CD14-positive monocyte (primary cell): Measurements from ENCODE around the gene CEACAM7. TPM values are rescaled to one million over a fixed set of nuclear protein-coding genes. Genes with fewer than 3 reads are reported as not detected.
"Not testable (repeated sequence)": the region's sequence is repeated elsewhere in the genome, so short reads cannot be mapped to it uniquely, and the experiment has no call there.

Experiments
- DNase-seq, 3 donors: peaks; one replicate each; pipeline ENCODE4 v3.0.0-alpha.2; 2011 to 2022
- H2AFZ ChIP-seq: 2 replicates; pipeline ENCODE4 v1.6.0; 2012; ENCODE audit warnings: mild to moderate bottlenecking, low read depth, low read length, inconsistent platforms; ENCODE audit not compliant: insufficient read depth, poor library complexity, severe bottlenecking
- H3K27ac ChIP-seq, 2 donors: 1 replicate in 1 of 2; 2 replicates in 1 of 2; pipeline ENCODE4 v1.5.1; 2012 to 2013; ENCODE audit warnings: low read length in 2 of 2, control low read depth in 1 of 2, inconsistent platforms in 1 of 2, low read depth in 1 of 2, mild to moderate bottlenecking in 1 of 2
- H3K27me3 ChIP-seq, 2 donors: one replicate each; pipeline versions ENCODE4 v1.6.0 to v1.6.1; 2011 to 2013; ENCODE audit warnings: low read length in 2 of 2; ENCODE audit not compliant: control insufficient read depth in 2 of 2, insufficient read depth in 2 of 2
- H3K36me3 ChIP-seq, 2 donors: replicated peaks in 1 of 2; 1 replicate in 1 of 2; 2 replicates in 1 of 2; pipeline versions ENCODE4 v1.5.1 to v1.6.1; 2012 to 2013; ENCODE audit warnings: low read length in 2 of 2, control low read depth in 1 of 2, inconsistent platforms in 1 of 2, mild to moderate bottlenecking in 1 of 2; ENCODE audit not compliant: insufficient read depth in 2 of 2, control insufficient read depth in 1 of 2
- H3K4me1 ChIP-seq, 2 donors: 1 replicate in 1 of 2; 2 replicates in 1 of 2; pipeline versions ENCODE4 v1.5.1 to v1.6.1; 2012 to 2013; ENCODE audit warnings: low read length in 2 of 2, control low read depth in 1 of 2, inconsistent platforms in 1 of 2, mild to moderate bottlenecking in 1 of 2, moderate library complexity in 1 of 2; ENCODE audit not compliant: insufficient read depth in 2 of 2, control insufficient read depth in 1 of 2
- H3K4me2 ChIP-seq: replicated peaks from 2 replicates; pipeline ENCODE3; 2012; ENCODE audit warnings: low read length, moderate library complexity, mild to moderate bottlenecking; ENCODE audit not compliant: poor library complexity, severe bottlenecking; ENCODE audit errors: extremely low read depth
- H3K4me3 ChIP-seq, 3 experiments: fragments of 200-600 bp in 1 of 3; sonication (generic) in 1 of 3; replicated peaks in 1 of 3; 1 replicate in 2 of 3; 2 replicates in 1 of 3; pipeline ENCODE4 v1.5.1; 2011 to 2013; ENCODE audit warnings: low read length in 3 of 3, mild to moderate bottlenecking in 3 of 3, control low read depth in 2 of 3, low read depth in 2 of 3, inconsistent platforms in 1 of 3, moderate library complexity in 1 of 3
- H3K79me2 ChIP-seq: 2 replicates; pipeline ENCODE4 v1.6.0; 2012; ENCODE audit warnings: mild to moderate bottlenecking, control low read depth, inconsistent platforms, low read length, moderate library complexity; ENCODE audit not compliant: insufficient read depth
- H3K9ac ChIP-seq: 2 replicates; pipeline ENCODE4 v1.6.0; 2017; ENCODE audit warnings: low read length, mild to moderate bottlenecking; ENCODE audit not compliant: insufficient read depth, poor library complexity, severe bottlenecking
- H3K9me3 ChIP-seq, 2 donors: replicated peaks in 1 of 2; 1 replicate in 1 of 2; 2 replicates in 1 of 2; pipeline versions ENCODE4 v1.5.1 to v1.6.1; 2012 to 2013; ENCODE audit warnings: low read length in 2 of 2, control low read depth in 1 of 2; ENCODE audit not compliant: control insufficient read depth in 1 of 2, insufficient read depth in 1 of 2
- H4K20me1 ChIP-seq: 2 replicates; pipeline ENCODE4 v1.6.0; 2012; ENCODE audit warnings: mild to moderate bottlenecking, low read length, control low read depth, moderate library complexity; ENCODE audit not compliant: insufficient read depth
- H3K27ac Mint-ChIP-seq, 7 donors: one replicate each; pipeline ENCODE4 v1.8.0; 2020; ENCODE audit warnings: mild to moderate bottlenecking in 7 of 7, mixed read lengths in 7 of 7, moderate library complexity in 6 of 7, inconsistent platforms in 2 of 7
- H3K27me3 Mint-ChIP-seq, 3 donors: one replicate each; pipeline ENCODE4 v1.8.0; 2021 to 2022; ENCODE audit warnings: low read depth in 3 of 3, mild to moderate bottlenecking in 3 of 3, mixed read lengths in 3 of 3, moderate library complexity in 3 of 3, inconsistent platforms in 1 of 3
- H3K36me3 Mint-ChIP-seq, 2 donors: one replicate each; pipeline ENCODE4 v1.8.0; 2020; ENCODE audit warnings: mixed read lengths in 2 of 2, inconsistent platforms in 1 of 2, mild to moderate bottlenecking in 1 of 2
- H3K4me1 Mint-ChIP-seq: one replicate; pipeline ENCODE4 v1.8.0; 2020; ENCODE audit warnings: mild to moderate bottlenecking, mixed read lengths
- H3K4me3 Mint-ChIP-seq, 2 donors: one replicate each; pipeline ENCODE4 v1.8.0; 2020; ENCODE audit warnings: mild to moderate bottlenecking in 2 of 2, mixed read lengths in 2 of 2, moderate library complexity in 1 of 2
- H3K9me3 Mint-ChIP-seq, 7 donors: one replicate each; pipeline ENCODE4 v1.8.0; 2020 to 2022; ENCODE audit warnings: mixed read lengths in 7 of 7, mild to moderate bottlenecking in 6 of 7, moderate library complexity in 6 of 7, inconsistent platforms in 2 of 7
- CTCF ChIP-seq: fragments of 200-600 bp; IDR thresholded peaks from one replicate; pipeline ENCODE4 v1.8.0; 2022; ENCODE audit warnings: antibody characterized with exemption, mild to moderate bottlenecking
- WGBS: methylation state at CpG from one replicate; pipeline ENCODE4 v1.1.5; 2013; ENCODE audit warnings: missing lambda C conversion rate; ENCODE audit not compliant: insufficient coverage; 5-methylcytosine and 5-hydroxymethylcytosine counted together
- intact Hi-C, 2 donors: fragments of 100-400 bp; cut with micrococcal nuclease; formaldehyde crosslinking; loops; one replicate each; pipeline versions ENCODE4 v1.15.0 to v1.15.1; 2023
- polyA plus RNA-seq, 3 donors: library from polyadenylated mRNA; depleted of rRNA in 1 of 3; unstranded in 2 of 3; stranded (reverse) in 1 of 3; fragments of 300-500 nt in 2 of 3; fragments of >200 nt in 1 of 3; fragmentation: Illumina TruSeq in 2 of 3; gene quantifications; 1 replicate in 2 of 3; 2 replicates in 1 of 3; pipeline ENCODE4 v1.2.3, GENCODE V29; 2012 to 2021

Gene CEACAM7
- polyA plus RNA-seq, 3 donors, result not detected

- 96% methylated on average over 11 of the region's 13 CpGs for WGBS
- H3K4me2 ChIP-seq, result no peak overlapping the region
- H3K4me1 ChIP-seq, result peaks cover 0 to 3% of the 10 kb centered on the region in 2 donors
- Mint-ChIP-seq H3K27ac (no peak overlapping the region), H3K36me3 (no peaks in the 10 kb centered on the region), H3K9me3 (no peaks in the 10 kb centered on the region), H3K27me3 (peaks cover 16 to 22% (median 17%) of the 10 kb centered on the region in 3 donors), H3K4me3 (no peak overlapping the region), H3K4me1 (peaks cover 5% of the 10 kb centered on the region)
- intact Hi-C loops, result no loop called here
- no peak overlapping the region for H3K27ac ChIP-seq
- H3K9me3 ChIP-seq, result no peaks in the 10 kb centered on the region
- no peak for TF ChIP-seq CTCF
- no peak overlapping the region for H2AFZ ChIP-seq
- H3K79me2 ChIP-seq, result no peaks in the 10 kb centered on the region
- H3K4me3 ChIP-seq, result no peak overlapping the region
- no peak overlapping the region for H3K9ac ChIP-seq
- H3K27me3 ChIP-seq, result no peaks in the 10 kb centered on the region
- no peak for DNase-seq
- H4K20me1 ChIP-seq, result no peaks in the 10 kb centered on the region
- H3K36me3 ChIP-seq, result no peaks in the 10 kb centered on the region
Measured at GRCh38 chr19:41711376-41712261, 23.5 kb upstream of the CEACAM7 start.

- Histone ChIP-seq H3K9me3 (no peaks in the 10 kb centered on the region), H3K27me3 (peaks cover 0 to 2% of the 10 kb centered on the region in 2 donors), H3K4me2 (no peak overlapping the region), H3K79me2 (no peaks in the 10 kb centered on the region), H2AFZ (no peak overlapping the region), H4K20me1 (no peaks in the 10 kb centered on the region), H3K27ac (no peak overlapping the region), H3K36me3 (no peaks in the 10 kb centered on the region), H3K4me3 (no peak overlapping the region), H3K4me1 (peaks cover 0 to 3% of the 10 kb centered on the region in 2 donors), H3K9ac (no peak overlapping the region)
- Mint-ChIP-seq H3K4me1 (peaks cover 5% of the 10 kb centered on the region), H3K27me3 (peaks cover 11 to 27% (median 22%) of the 10 kb centered on the region in 3 donors), H3K36me3 (no peaks in the 10 kb centered on the region), H3K4me3 (no peak overlapping the region), H3K9me3 (no peaks in the 10 kb centered on the region), H3K27ac (no peak overlapping the region)
- no peak for DNase-seq
- 94% methylated on average over 4 of the region's 8 CpGs for WGBS
- no peak for TF ChIP-seq CTCF
- intact Hi-C loops, result loop anchor here in 1 of 2 donors (5.0 kb wide), 1 partner anchor 37 kb away; no protein-coding TSS in a partner anchor
Measured at GRCh38 chr19:41709951-41710645, 22.0 kb upstream of the CEACAM7 start.

- not testable (repeated sequence) for H3K79me2 ChIP-seq, DNase-seq, H3K27me3 ChIP-seq, H3K4me3 ChIP-seq, H3K9me3 ChIP-seq, H3K9ac ChIP-seq, H3K4me1 ChIP-seq, H3K36me3 ChIP-seq, H3K4me2 ChIP-seq, H3K27ac ChIP-seq, H2AFZ ChIP-seq, H3K9me3 Mint-ChIP-seq, H3K4me3 Mint-ChIP-seq, H3K36me3 Mint-ChIP-seq, H3K4me1 Mint-ChIP-seq, H3K27ac Mint-ChIP-seq, H4K20me1 ChIP-seq
- intact Hi-C loops, result loop anchor here in 1 of 2 donors (5.0 kb wide), 1 partner anchor 38 kb away; no protein-coding TSS in a partner anchor
- 100% methylated on average over 1 of the region's 8 CpGs for WGBS
- peaks cover 13 to 30% (median 21%) of the 10 kb centered on the region in 3 donors for H3K27me3 Mint-ChIP-seq
Measured at GRCh38 chr19:41709516-41709915, 21.4 kb upstream of the CEACAM7 start.
